Left renal cortex interstitium (tissue), 4 donors: ENCODE measurements around the gene ARHGAP15. TPM values are rescaled to one million over a fixed set of nuclear protein-coding genes. Genes with fewer than 3 reads are reported as not detected.
A peak's percentile ranks its signal among the peaks of the same experiment; 100 is the strongest.
"Not testable (repeated sequence)": the region's sequence is repeated elsewhere in the genome, so short reads cannot be mapped to it uniquely, and the experiment has no call there.

Experiments used
- DNase-seq, 4 donors: peaks; one replicate each; pipeline ENCODE4 v3.0.0-alpha.2; 2013; ENCODE audit warnings: low read depth in 4 of 4, low spot score in 2 of 4, missing footprints in 1 of 4
- polyA plus RNA-seq, 4 donors: library from polyadenylated mRNA; unstranded; fragments of 120-200 nt; gene quantifications; one replicate each; pipeline ENCODE4 v1.2.1, GENCODE V29; 2013; ENCODE audit not compliant: insufficient read length in 4 of 4

The ARHGAP15 gene
- polyA plus RNA-seq, 4 donors = 2.9 to 9.9 (median 3.4) TPM

GRCh38 chr2:143514413-143514812 lies 385.2 kb downstream of the ARHGAP15 start:
- DNase-seq = no peak

- DNase-seq = no peak
Measured at GRCh38 chr2:143515318-143515717, 386.1 kb downstream of the ARHGAP15 start.

DNA sequence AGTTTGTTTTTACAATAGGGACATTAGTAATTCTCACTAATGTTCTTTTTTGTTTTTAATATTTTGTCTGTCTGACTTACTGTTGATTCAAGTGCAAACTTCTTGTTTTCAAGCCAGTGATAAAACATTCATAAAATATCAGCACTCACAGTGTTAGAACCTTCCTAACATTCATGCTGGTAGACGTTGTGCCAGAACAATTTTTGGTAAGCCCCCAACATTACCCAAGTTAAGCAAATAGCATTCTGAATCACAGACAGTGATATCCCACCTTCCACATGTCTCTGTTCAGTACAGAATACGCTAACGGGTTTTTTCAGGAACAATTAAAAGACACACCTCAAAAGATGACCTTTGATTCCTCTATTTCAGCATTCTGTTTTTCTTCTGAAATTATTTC lies 390.3 kb downstream of the ARHGAP15 start:
- DNase-seq = no peak

GRCh38 chr2:143521396-143521795 lies 392.2 kb downstream of the ARHGAP15 start:
- DNase-seq = no peak

DNA sequence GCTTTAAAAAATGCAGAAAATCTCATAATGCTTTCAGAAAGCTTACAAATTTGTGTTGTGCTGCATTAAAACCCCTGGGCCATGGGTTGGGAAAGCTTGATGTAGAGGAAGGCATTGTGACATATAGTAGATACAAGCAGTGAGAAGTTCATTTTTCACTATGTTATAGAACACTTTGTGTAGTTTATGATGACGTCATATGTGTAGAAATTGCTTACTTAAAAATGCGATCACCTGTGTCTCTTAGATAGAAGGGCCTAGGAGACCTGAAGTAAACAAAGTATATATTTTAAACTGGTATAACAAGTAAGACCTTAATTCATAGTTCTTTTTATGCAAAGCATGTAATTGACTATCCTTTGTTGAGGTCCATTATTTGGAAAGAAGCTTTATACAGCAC lies 393.5 kb downstream of the ARHGAP15 start:
- no peak for DNase-seq

GRCh38 chr2:143524119-143524553 lies 394.9 kb downstream of the ARHGAP15 start:
- peak in 1 of 4 donors; percentile 48 for DNase-seq

DNA sequence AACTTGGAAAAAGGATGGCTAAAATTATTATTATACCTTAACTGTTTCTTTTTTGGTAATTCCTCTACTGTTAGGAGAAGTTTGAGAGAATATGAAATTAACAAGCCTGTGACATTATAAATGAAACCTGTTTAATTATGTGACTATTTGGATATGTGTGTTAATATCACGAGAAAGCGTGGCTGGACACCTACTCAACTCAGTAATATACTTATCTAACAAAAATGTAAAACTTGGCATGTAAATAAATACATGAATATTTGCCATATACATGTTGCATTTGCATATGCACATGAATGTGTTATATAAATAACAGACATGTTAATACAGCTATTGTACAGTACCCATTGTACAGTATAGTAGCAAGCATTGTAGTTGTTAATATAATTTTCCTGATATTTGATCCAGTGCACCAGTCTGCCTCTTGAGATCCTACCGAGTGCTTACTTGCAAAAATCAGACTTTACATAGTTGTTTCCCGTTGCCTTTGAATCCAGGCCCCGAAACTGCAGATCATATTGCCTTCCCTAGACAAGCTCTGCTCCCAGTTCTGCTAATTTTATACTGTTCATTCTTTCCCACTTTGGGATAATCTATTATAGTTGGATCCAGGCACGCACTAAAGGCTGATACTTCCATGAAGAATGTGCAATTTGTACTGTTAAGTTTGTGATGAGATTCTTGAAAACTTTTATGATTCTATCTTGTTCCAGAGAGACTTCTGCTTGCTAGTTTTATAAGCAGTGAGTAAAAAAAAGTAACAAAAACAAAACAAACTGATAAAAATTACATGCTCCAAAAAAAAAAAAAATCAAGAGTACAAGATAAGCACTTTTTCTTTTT lies 395.6 kb downstream of the ARHGAP15 start:
- DNase-seq = no peak

GRCh38 chr2:143525402-143525860 lies 396.2 kb downstream of the ARHGAP15 start:
- DNase-seq = no peak

- no peak for DNase-seq
Measured at GRCh38 chr2:143526498-143526897, 397.3 kb downstream of the ARHGAP15 start.

DNA sequence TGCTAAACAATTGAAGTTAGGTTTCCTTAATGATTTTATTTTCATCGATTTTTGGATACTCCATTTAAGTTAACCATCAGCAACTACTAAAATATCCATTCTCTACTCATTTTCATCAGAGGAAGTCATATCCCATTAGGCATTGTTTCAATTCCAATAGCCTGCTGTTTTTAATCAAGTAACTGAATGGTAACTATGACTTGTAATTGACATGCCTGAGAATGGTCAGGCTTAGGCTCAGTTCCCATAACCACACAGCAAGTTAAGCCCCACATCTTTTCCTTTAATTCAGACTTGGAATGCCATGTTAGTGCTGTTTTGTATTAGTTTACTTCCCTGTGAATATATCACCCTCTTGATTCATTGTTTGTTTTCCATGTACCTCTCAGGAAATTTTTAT lies 398.8 kb downstream of the ARHGAP15 start:
- DNase-seq = no peak

DNA sequence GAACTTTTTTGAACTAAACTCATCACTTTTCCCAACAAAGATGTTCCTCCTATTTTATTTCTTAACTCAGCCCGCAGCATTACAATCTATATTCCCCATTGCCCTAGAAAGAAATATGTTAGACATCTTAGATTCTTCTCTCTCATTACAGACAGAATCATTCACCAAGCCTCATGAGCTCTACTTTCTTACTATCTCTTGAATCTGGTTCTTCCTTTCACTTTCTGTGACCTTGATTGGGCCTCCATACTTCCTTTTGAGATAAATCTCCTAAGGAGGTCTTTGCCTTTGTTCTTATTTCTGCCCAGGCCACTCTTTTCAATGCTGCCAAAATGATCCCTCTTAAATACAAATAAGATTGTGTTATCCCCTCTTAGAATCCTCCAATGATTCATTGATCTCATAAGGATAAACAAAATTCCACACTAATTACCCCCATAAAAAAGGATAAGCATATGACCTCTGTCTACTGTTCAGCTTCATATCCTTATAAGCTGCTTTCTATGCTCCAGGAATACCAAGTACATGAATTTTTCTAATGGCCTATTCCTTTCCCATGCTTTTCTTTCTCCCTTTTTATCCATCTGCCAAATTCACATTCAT lies 400.0 kb downstream of the ARHGAP15 start:
- no peak for DNase-seq

GRCh38 chr2:143530758-143531157 lies 401.5 kb downstream of the ARHGAP15 start:
- DNase-seq = no peak

- DNase-seq = no peak
Measured at GRCh38 chr2:143532061-143532460, 402.8 kb downstream of the ARHGAP15 start.

DNA sequence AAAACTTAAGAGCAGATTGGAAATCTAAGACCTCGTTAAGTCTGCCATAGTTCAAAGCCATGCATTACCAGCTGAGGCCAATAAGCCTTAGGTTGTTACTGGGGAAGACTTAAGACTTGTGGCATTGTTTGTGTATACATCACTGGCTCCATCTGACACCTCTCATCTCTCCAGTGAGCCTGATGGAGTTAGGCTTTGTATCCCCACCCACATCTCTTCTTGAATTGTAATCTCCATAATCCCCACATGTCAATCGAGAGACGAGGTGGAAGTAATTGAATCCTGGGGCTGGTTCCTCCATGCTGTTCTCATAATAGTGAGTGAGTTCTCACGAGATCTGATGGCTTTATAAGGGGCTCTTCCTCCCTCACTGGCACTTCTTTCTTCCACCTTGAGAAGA lies 404.6 kb downstream of the ARHGAP15 start:
- no peak for DNase-seq

DNA sequence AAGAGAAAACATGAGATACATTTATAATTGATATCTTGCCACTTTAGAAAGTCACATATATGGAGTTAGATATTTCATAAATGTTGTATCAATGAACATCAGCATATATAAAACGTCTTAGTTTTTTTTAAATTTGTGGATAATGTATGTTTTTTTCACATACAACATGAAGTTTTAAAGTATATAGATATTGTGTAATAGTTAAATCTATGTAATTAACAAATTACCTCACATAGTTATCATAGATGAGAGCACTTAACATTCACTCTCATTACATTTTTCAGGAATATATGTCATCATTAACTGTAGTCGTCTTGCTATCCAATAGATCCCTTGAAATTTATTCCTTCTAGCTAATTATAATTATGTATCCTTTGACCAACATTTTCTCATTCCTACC lies 406.6 kb downstream of the ARHGAP15 start:
- DNase-seq = no peak

DNA sequence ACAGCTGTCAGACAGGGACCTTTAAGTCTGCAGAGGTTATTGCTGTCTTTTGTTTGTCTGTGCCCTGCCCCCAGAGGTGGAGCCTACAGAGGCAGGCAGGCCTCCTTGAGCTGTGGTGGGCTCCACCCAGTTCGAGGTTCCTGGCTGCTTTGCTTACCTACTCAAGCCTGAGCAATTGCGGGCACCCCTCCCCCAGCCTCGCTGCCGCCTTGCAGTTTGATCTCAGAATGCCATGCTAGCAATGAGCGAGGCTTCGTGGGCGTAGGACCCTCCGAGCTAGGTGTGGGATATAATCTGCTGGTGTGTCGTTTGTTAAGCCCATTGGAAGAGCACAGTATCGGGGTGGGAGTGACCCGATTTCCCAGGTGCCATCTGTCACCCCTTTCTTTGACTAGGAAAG lies 412.7 kb downstream of the ARHGAP15 start:
- DNase-seq = not testable (repeated sequence)

GRCh38 chr2:143545059-143545948 lies 416.1 kb downstream of the ARHGAP15 start:
- DNase-seq = no peak

- DNase-seq = no peak
Measured at GRCh38 chr2:143545949-143546255, 416.7 kb downstream of the ARHGAP15 start.

DNA sequence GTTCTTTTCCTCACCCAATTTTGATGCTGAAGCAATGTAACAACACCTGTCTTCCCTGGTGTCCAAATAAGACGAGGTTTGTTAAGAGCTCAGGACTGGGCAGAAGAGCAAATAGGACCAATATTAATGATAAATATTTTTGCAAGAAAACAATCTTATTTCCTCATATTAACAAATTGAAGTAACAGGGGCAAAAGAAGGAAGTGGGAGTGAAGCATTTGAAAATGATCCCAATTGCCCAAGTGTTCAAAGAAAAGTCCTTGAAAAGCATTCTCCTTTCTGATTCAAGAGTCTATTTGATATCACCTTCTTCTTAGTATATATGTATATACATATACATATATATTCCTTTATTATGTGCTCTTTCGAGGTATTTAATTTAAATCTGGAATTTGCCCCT lies 418.8 kb downstream of the ARHGAP15 start:
- DNase-seq = no peak

DNA sequence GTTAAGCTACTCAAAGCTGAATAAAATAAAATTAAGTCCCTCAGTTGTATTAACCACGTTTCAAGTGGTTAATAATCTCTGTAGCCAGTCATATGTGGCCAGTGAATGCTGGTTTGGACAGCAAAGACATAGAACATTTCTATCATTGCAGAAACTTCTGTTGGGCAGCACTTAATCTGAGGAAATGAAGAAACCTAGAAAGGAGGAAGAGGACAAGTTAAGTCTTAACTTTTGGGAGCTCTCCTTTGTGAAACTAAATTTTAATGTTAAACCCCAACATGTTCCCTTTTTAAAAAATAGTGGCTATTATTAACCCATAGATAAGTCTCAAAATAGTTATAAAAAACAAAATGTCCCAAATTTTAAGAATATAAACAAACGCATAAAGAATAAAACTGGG lies 421.3 kb downstream of the ARHGAP15 start:
- DNase-seq = no peak

DNA sequence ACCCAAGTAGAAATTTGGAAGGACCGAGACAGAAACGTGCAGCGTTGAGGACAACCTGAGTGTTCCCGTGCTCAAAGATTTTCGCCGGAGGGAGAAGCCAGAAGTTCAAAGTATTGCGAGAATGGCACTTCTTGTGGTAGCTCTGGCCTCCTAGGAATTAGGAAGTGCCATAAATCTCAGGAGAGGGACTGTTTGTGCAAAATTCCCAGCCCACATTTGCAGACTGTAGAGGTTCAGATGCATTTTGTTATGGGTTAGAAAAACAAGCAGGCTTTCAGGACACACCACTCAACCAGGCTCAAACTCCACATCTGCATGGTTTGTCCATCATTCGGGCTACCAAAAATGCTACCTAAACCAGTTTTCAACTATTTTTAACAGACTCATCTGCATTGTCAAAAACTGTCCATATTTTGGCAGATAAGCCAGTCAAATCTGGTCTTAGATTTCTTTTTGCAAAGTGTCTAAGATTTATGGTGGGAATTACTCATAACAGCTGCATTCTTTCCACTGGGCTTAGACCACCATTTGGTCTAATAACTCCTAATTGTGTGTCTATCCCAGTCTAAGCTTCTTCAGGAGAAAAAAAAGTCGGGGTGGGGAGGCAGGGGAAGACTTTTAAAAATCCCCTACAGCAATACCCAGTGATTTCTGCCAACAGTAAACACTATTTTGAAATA lies 422.9 kb downstream of the ARHGAP15 start:
- no peak for DNase-seq
